HG03064 (cell line): ENCODE measurements around the gene DEPDC1B.
"Not testable (repeated sequence)": the region's sequence is repeated elsewhere in the genome, so short reads cannot be mapped to it uniquely, and the experiment has no call there.

ENCODE experiments used
- ATAC-seq: cut with Tn5 transposase; IDR thresholded peaks from one replicate; pipeline ENCODE4 v1.9.1; 2021; ENCODE audit warnings: low read depth; ENCODE audit not compliant: unreplicated experiment

DEPDC1B gene

DNA sequence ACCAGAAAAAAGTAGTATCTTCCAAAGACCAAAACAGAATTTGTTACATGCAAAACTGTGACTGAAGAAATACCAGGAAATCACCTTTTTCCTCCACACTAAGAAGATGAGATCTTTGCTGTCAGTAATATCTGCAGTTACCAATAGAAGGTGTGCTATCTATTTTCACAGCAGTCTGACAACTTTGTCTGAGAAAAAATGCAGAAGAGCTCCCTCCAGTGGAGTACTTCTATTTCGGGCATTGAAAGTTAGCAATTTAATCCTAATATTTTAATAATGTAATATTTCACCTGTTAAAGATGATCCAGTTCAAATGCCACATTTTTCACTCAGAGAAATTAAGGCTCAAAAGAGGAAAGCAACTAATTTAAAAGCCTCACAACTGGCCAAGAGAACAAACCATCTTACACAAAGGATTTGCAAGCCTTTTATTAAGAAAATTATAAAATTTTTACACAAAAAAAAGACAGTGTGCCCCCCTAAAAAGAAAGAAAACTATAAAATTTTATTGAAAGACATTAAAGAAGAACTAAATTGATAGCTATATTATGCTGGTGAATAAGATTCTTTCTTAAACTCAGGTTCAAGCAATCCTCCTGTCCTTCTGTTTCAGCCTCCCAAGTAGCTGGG, 50.6 kb downstream of the DEPDC1B start:
- peak; percentile 82 for ATAC-seq

GRCh38 chr5:60648175-60648574, 51.8 kb downstream of the DEPDC1B start:
- no peak for ATAC-seq

- ATAC-seq, result no peak
Measured at GRCh38 chr5:60640901-60641300, 59.1 kb downstream of the DEPDC1B start.

DNA sequence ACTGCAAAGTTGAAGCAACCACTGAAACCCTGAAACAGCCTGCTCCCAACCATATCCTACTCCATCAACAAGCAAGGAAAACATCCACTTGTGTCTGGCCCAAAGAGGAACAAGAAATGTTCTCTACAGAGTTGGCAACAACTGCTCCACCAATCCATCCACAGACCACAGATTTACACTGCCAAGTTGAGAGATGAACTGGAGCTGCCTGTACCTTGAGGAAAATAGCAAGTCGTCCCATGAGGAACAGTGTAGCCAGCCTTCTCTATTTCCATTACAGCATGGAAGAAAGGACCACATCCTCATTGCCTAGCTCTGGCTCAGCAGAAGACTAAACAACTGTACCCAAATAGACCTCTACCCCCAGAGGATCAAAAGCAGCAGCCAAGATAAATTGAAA, 60.4 kb downstream of the DEPDC1B start:
- ATAC-seq, result no peak

GRCh38 chr5:60638300-60638699, 61.7 kb downstream of the DEPDC1B start:
- ATAC-seq, result no peak

- ATAC-seq, result no peak
Measured at GRCh38 chr5:60636644-60637043, 63.3 kb downstream of the DEPDC1B start.

DNA sequence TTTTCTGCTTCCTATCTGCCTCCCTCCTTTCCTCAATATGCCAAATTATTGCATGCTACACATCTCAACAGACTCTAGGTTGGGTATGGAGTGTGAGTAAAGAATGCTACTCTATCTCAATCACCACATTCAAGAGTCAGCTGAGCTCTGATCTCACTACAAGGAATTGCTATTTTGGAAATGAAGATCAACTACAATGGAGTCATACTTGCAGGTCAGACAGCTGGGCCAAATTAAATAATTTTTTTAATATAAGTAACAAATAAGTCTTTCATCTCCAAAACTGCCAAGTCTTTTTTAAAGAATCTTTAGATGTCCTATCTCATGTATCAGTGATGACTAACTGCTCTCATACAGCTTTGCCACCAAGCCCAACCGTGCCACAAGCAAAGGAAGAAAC, 64.0 kb downstream of the DEPDC1B start:
- no peak for ATAC-seq

DNA sequence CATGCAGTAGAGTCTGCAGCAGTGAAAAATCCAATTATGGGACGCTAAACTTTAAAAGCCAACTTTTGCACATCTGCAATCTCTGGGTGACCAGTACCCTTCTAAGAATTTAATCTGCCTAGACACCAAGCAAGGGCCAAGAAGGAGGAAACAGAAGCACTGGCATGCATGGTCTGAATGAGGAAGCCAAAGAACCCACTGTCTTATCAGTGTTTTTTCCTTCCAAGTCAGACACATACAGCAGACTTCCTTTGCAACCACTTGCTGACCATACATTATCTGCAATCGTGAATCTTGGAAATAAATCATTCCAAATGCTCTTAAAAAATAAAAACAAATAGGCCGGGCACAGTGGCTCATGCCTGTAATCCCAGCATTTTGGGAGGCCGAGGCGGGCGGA, 65.9 kb downstream of the DEPDC1B start:
- ATAC-seq, result no peak

DNA sequence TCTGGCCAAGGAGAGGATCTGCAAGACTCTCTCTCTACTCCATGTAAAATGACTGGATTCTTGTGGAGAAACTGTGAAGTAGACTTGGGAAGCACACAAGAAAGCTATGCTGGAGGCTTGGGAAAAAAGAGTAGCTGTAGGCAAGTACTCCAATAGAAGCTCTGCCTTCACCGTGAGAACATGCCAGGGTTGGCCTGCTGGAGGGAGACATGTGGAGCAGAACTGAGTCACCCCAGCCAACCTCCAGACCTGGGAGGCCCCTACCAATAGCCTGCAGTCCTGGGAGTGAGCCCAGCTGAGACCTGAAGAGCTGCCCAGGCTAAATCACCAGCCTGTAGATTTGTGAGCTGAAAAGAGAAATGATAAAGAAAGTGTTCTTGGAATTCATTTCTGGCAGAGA, 66.6 kb downstream of the DEPDC1B start:
- ATAC-seq, result no peak

GRCh38 chr5:60632153-60632552, 67.8 kb downstream of the DEPDC1B start:
- ATAC-seq, result no peak

GRCh38 chr5:60630836-60631235, 69.1 kb downstream of the DEPDC1B start:
- no peak for ATAC-seq

DNA sequence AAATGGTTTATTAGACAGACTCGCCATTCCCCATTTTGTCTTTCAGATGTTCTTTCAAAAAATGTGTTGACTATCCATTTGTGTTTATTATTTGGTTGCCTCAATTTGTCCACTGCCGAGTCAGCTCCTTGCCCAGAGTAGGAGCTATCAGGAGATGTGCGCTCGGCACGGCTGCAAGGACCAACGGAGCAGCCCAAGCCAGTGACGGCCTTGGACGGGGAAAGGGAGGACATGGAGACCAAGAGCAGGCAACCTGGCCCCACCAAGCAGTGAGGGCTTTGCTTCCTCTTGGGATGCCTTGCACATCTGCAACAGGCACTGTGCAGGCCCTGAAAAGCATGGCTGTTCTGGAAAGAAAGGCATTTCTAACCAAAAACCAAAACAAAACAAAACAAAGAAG, 69.8 kb downstream of the DEPDC1B start:
- ATAC-seq, result no peak

GRCh38 chr5:60624875-60625274, 75.1 kb downstream of the DEPDC1B start:
- ATAC-seq, result not testable (repeated sequence)

- ATAC-seq, result not testable (repeated sequence)
Measured at GRCh38 chr5:60620752-60621151, 79.2 kb downstream of the DEPDC1B start.

DNA sequence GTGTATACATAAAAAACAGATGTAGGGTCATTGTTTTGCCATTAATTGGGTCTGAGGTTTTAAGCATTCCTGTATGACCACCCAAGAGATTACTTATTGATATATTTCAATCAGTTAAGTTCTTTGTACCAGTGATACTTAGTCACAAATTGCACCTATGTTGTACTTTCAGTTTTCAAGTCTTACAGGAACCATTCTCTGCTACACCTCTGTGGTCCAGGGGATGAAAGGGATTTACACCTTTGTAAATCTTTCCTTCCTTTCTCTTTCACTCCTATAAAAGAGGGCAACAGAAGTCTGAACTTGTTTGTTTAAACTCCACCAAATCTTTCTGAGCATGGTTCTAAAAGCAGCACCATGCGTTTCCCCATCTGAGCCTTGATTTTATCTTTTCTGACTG, 86.1 kb downstream of the DEPDC1B start:
- no peak for ATAC-seq

DNA sequence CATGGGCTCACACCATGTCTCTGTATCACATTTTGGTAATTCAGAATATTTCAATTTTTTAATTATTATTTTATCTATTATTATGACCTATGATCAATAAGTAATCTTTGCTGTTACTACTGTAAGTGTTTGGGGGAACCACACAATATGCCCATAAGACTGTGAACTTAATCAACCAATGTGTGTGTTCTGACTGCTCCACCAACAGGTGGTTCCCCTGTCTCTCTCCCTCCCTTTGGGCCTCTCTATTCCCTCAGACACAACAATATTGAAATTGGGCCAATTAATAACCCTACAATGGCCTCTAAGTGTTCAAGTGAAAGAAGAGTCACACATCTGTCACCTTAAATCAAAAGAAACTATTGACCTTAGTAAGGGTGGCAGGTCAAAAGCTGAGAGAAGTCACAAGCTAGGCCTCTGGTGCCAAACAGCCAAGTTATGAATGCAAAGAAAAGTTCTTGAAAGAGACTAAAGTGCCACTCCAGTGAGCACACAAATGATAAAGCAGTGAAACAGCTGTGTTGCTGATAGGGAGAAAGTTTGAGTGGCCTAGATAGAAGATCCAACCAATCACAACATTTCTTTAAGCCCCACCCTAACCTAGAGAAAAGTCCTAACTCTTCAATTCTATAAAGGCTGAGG, 88.7 kb downstream of the DEPDC1B start:
- no peak for ATAC-seq

DNA sequence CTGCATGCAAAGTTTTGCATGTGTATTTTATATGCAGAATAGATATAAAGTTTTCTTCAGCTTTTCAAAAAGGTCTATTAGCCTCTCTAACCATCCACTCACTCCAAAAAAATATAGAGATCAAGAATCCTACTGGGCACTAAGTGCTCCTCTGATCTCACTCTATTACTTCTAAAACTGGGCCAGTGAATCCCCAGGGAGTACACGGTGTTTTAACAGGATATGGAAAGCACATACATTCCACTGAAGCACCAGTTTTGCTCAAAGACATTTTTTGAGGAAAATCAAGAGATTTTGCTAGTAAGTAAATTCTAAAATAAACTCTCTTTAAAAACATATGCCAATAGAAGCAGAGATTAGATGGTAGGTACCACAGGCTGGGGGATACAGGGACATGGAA, 95.2 kb downstream of the DEPDC1B start:
- ATAC-seq, result no peak

GRCh38 chr5:60598424-60598823, 101.5 kb downstream of the DEPDC1B start:
- ATAC-seq, result peak; percentile 55

GRCh38 chr5:60597572-60598320, 102.2 kb downstream of the DEPDC1B start:
- peak; percentile 69 for ATAC-seq

- ATAC-seq, result no peak
Measured at GRCh38 chr5:60594715-60595477, 105.1 kb downstream of the DEPDC1B start.

DNA sequence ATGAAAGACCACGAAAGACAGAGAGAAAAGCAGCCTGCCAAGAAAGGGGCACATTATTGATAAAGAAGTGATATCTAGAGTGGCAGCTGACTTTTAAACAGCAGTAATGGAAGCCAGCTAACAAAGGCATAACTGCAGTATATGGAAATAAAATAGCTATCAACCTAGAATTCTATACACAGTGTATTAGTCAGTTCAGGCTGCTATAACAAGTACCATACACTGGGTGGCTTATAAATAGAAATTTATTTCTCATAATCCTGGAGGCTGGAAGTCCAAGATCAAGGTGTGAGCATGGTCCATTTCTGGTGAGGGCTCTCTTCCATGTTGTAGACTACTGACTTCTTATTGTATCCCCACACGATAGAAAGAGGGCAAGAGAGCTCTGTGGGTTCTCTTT, 109.8 kb downstream of the DEPDC1B start:
- ATAC-seq, result no peak
